Activated gamma-delta T cell treated with anti-CD3 and anti-CD28 coated beads, Interleukin-2, amount 50 U/mL, for 16 hours (primary cell): ENCODE measurements around the gene PATE1.

Experiments used
- DNase-seq: peaks from one replicate; pipeline ENCODE4 v3.0.0-alpha.2; 2020; ENCODE audit warnings: low read depth

The PATE1 gene

GRCh38 chr11:125790825-125791224, 44.7 kb downstream of the PATE1 start:
- DNase-seq = no peak

- no peak for DNase-seq
Observed at GRCh38 chr11:125797641-125798040, 51.6 kb downstream of the PATE1 start.
